SK-N-MC (cell line): ENCODE results near the gene SSBP2.

ENCODE experiments used
- DNase-seq: peaks from one replicate; pipeline ENCODE4 v3.0.0-alpha.2; 2011; ENCODE audit warnings: low read depth, low spot score
- H3K27ac ChIP-seq: fragments of 200-600 bp; sonication (generic); 2 replicates; pipeline ENCODE4 v1.5.1; 2016; ENCODE audit warnings: mixed run types
- H3K36me3 ChIP-seq: fragments of 200-600 bp; sonication (generic); 2 replicates; pipeline ENCODE4 v1.6.1; 2017; ENCODE audit warnings: antibody characterized with exemption, low read length, mixed read lengths; ENCODE audit not compliant: insufficient read depth
- H3K4me3 ChIP-seq: fragments of 200-600 bp; sonication (generic); 2 replicates; pipeline ENCODE4 v1.5.1; 2016
- H3K9ac ChIP-seq: fragments of 200-600 bp; sonication (generic); 2 replicates; pipeline ENCODE4 v1.8.0; 2017; ENCODE audit warnings: mixed run types, mixed read lengths; ENCODE audit not compliant: insufficient read length
- H3K9me3 ChIP-seq: fragments of 200-600 bp; sonication (generic); 2 replicates; pipeline ENCODE4 v1.6.1; 2017; ENCODE audit warnings: low read depth, mild to moderate bottlenecking, antibody characterized with exemption, low read length, moderate library complexity, mixed read lengths
- EZH2 ChIP-seq: fragments of 200-600 bp; sonication (generic); IDR thresholded peaks from one replicate; pipeline ENCODE4 v1.6.1; 2017; ENCODE audit warnings: antibody characterized with exemption
- FOXP2 ChIP-seq: optimal IDR thresholded peaks from 2 replicates; pipeline ENCODE3; 2011; ENCODE audit warnings: mild to moderate bottlenecking, moderate library complexity; ENCODE audit not compliant: insufficient read depth; ENCODE audit errors: extremely low read length, control extremely low read depth
- POLR2AphosphoS5 ChIP-seq: IDR thresholded peaks from 2 replicates; pipeline ENCODE4 v1.6.1; 2012; ENCODE audit warnings: mild to moderate bottlenecking, low read depth, low read length, borderline replicate concordance

The SSBP2 gene

GRCh38 chr5:81393430-81393782 lies 357.5 kb downstream of the SSBP2 start:
- H3K9me3 ChIP-seq = no peaks in the 10 kb centered on the region
- no peak for DNase-seq
- TF ChIP-seq POLR2AphosphoS5 (no peak), FOXP2 (no peak), EZH2 (no peak)
- no peak overlapping the region for H3K27ac ChIP-seq
- no peak overlapping the region for H3K9ac ChIP-seq
- no peaks in the 10 kb centered on the region for H3K36me3 ChIP-seq
- H3K4me3 ChIP-seq = no peak overlapping the region

GRCh38 chr5:81389025-81389424 lies 361.9 kb downstream of the SSBP2 start:
- TF ChIP-seq POLR2AphosphoS5 = no peak
- TF ChIP-seq FOXP2 = no peak
- no peak for TF ChIP-seq EZH2
- DNase-seq = no peak
- no peak overlapping the region for H3K4me3 ChIP-seq
- H3K9me3 ChIP-seq = no peaks in the 10 kb centered on the region
- no peak overlapping the region for H3K27ac ChIP-seq
- H3K36me3 ChIP-seq = no peaks in the 10 kb centered on the region
- H3K9ac ChIP-seq = no peak overlapping the region

- H3K4me3 ChIP-seq = no peak overlapping the region
- no peak for TF ChIP-seq FOXP2
- TF ChIP-seq POLR2AphosphoS5 = no peak
- no peak for TF ChIP-seq EZH2
Observed at GRCh38 chr5:81388169-81388568, 362.7 kb downstream of the SSBP2 start.

GRCh38 chr5:81383867-81384266 lies 367.0 kb downstream of the SSBP2 start:
- TF ChIP-seq POLR2AphosphoS5 (no peak), EZH2 (no peak), FOXP2 (no peak)
- Histone ChIP-seq H3K4me3 (no peak overlapping the region), H3K36me3 (no peaks in the 10 kb centered on the region), H3K9me3 (no peaks in the 10 kb centered on the region), H3K9ac (no peak overlapping the region), H3K27ac (no peak overlapping the region)
- no peak for DNase-seq

More at GRCh38 chr5:81388169-81388568, 362.7 kb downstream of the SSBP2 start:
- DNase-seq = no peak
- Histone ChIP-seq H3K36me3 (no peaks in the 10 kb centered on the region), H3K9me3 (no peaks in the 10 kb centered on the region), H3K27ac (no peak overlapping the region), H3K9ac (no peak overlapping the region)

GRCh38 chr5:81371354-81371876 lies 379.5 kb downstream of the SSBP2 start:
- no peaks in the 10 kb centered on the region for H3K36me3 ChIP-seq
- DNase-seq = no peak
- H3K9me3 ChIP-seq = no peaks in the 10 kb centered on the region
- TF ChIP-seq POLR2AphosphoS5 (no peak), FOXP2 (no peak), EZH2 (no peak)
- no peak overlapping the region for H3K4me3 ChIP-seq
- H3K9ac ChIP-seq = no peak overlapping the region
- H3K27ac ChIP-seq = no peak overlapping the region

- no peak for TF ChIP-seq EZH2
- no peak for TF ChIP-seq FOXP2
- no peak for TF ChIP-seq POLR2AphosphoS5
- no peak overlapping the region for H3K27ac ChIP-seq
Observed at GRCh38 chr5:81370912-81371311, 380.0 kb downstream of the SSBP2 start.

GRCh38 chr5:81365541-81365940 lies 385.4 kb downstream of the SSBP2 start:
- Histone ChIP-seq H3K9me3 (no peaks in the 10 kb centered on the region), H3K9ac (no peak overlapping the region), H3K36me3 (no peaks in the 10 kb centered on the region), H3K4me3 (no peak overlapping the region), H3K27ac (no peak overlapping the region)
- DNase-seq = no peak
- TF ChIP-seq EZH2 = no peak
- no peak for TF ChIP-seq FOXP2

More at GRCh38 chr5:81370912-81371311, 380.0 kb downstream of the SSBP2 start:
- Histone ChIP-seq H3K9ac (no peak overlapping the region), H3K36me3 (no peaks in the 10 kb centered on the region), H3K9me3 (no peaks in the 10 kb centered on the region), H3K4me3 (no peak overlapping the region)
- DNase-seq = no peak

- Histone ChIP-seq H3K36me3 (no peaks in the 10 kb centered on the region), H3K4me3 (no peak overlapping the region)
Observed at GRCh38 chr5:81363093-81363871, 387.6 kb downstream of the SSBP2 start.

More at GRCh38 chr5:81363093-81363871, 387.6 kb downstream of the SSBP2 start:
- no peak for TF ChIP-seq EZH2
- TF ChIP-seq POLR2AphosphoS5 = no peak
- no peak for TF ChIP-seq FOXP2
- H3K9ac ChIP-seq = no peak overlapping the region
- H3K27ac ChIP-seq = no peak overlapping the region
- no peaks in the 10 kb centered on the region for H3K9me3 ChIP-seq
- DNase-seq = no peak
